Retinal pigment epithelial cell (primary cell): ENCODE data around the gene KRTAP4-9.
"Not testable (repeated sequence)": the region's sequence is repeated elsewhere in the genome, so short reads cannot be mapped to it uniquely, and the experiment has no call there.

Experiments used
- DNase-seq: peaks from one replicate; pipeline ENCODE4 v3.0.0-alpha.2; 2010; ENCODE audit warnings: low read depth
- H3K4me3 ChIP-seq: 2 replicates; pipeline ENCODE4 v1.5.1; 2011; ENCODE audit warnings: mild to moderate bottlenecking, low read length, control low read depth, moderate library complexity
- TF ChIP-seq, protein P1 (sequence below): conservative IDR thresholded peaks from 2 replicates; pipeline ENCODE4 v1.5.1; 2011; ENCODE audit warnings: low read depth, low read length, control low read depth, inconsistent platforms

The KRTAP4-9 gene

DNA sequence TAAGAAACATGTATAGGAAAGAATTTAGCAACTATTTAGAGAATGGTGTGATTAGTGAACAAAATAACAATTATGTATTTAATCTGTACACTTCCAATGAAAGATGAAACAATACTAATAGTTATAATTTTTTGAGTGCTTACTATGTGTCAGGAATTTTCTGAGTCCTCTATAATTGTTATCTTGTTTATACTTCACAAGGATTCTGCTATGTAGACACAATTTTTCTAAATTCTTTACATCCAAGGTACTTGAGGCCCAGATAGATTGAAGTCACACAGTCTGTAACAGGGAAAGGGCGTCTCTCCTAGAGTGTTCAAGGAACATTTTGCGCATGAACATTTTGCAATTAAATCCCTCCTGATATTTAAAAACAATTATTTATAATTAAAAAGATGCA, 19.9 kb downstream of the KRTAP4-9 start:
- DNase-seq: no peak
- H3K4me3 ChIP-seq: no peak overlapping the region
- TF ChIP-seq, protein P1, sequence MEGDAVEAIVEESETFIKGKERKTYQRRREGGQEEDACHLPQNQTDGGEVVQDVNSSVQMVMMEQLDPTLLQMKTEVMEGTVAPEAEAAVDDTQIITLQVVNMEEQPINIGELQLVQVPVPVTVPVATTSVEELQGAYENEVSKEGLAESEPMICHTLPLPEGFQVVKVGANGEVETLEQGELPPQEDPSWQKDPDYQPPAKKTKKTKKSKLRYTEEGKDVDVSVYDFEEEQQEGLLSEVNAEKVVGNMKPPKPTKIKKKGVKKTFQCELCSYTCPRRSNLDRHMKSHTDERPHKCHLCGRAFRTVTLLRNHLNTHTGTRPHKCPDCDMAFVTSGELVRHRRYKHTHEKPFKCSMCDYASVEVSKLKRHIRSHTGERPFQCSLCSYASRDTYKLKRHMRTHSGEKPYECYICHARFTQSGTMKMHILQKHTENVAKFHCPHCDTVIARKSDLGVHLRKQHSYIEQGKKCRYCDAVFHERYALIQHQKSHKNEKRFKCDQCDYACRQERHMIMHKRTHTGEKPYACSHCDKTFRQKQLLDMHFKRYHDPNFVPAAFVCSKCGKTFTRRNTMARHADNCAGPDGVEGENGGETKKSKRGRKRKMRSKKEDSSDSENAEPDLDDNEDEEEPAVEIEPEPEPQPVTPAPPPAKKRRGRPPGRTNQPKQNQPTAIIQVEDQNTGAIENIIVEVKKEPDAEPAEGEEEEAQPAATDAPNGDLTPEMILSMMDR: no peak

- TF ChIP-seq, protein P1: no peak
- H3K4me3 ChIP-seq: no peak overlapping the region
- DNase-seq: no peak
Observed at GRCh38 chr17:41126412-41126811, 21.2 kb downstream of the KRTAP4-9 start.

DNA sequence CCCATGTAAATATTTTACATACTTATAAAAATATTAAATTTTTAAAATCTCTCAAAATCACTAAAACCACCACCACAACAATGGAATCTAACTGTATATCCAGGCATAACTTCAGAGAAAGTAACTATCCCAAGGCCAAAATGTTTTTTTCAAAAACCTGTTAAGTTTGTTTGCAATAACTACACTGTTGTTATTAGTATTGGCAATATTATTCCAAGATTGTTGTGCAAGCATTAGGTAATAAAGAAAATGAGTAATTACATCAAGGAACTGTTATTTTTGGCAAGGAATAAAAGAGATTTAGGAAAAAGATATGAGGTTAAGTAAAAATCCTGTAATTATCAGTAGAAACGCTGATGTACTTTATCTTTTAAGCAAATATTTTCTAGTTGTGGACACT, 22.2 kb downstream of the KRTAP4-9 start:
- DNase-seq: no peak
- TF ChIP-seq, protein P1: no peak
- H3K4me3 ChIP-seq: no peak overlapping the region

DNA sequence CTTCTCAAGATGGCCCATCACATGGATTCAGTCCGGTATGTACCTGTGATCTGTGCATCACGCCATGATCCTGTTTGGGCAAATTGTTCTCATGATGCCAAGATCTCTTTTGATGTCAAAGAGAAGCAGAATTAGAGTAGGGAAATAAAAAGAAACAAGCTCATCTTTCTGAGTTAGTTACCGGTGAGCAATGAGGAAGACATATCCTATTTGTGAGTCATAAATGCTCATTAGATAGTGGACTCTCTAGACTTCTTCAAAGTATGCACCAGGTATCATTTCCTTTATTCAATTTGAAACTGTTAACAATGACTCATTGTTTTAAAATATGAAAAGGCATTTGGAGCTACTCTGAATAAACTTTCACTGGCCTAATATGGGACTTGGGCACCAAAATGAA, 26.8 kb downstream of the KRTAP4-9 start:
- no peak overlapping the region for H3K4me3 ChIP-seq
- no peak for DNase-seq
- TF ChIP-seq, protein P1: no peak

- DNase-seq: no peak
- H3K4me3 ChIP-seq: no peak overlapping the region
- TF ChIP-seq, protein P1: no peak
Observed at GRCh38 chr17:41133880-41134735, 28.9 kb downstream of the KRTAP4-9 start.

DNA sequence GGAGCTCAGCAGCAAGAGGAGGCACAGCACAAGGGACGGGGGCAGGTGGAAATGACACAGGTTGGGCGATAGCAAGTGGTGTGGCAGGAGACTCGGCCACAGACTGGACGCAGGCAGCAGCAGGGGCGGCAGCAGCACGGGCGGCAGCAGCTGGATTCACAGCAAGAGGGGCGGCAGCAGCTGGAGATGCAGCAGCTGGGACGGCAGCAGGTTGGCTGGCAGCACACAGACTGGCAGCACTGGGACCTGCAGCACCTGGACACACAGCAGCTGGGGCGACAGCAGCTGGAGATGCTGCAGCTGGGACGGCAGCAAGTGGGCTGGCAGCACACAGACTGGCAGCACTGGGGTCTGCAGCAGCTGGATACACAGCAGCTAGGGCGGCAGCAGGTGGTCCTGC, 34.7 kb downstream of the KRTAP4-9 start:
- DNase-seq, H3K4me3 ChIP-seq: not testable (repeated sequence)

GRCh38 chr17:41140360-41141131, 35.4 kb downstream of the KRTAP4-9 start, which contains the start of gene KRTAP4-6:
TSS of gene KRTAP4-6 (minus strand) at chr17:41140544. CDS start at chr17:41140487, 57 bp downstream.
- TF ChIP-seq, protein P1: no peak
- no peak within 1 kb of the TSS for H3K4me3 ChIP-seq
- DNase-seq: peak; percentile 73
